ENCODE measurements around the gene ADORA2A.
A peak's percentile ranks its signal among the peaks of the same experiment; 100 is the strongest.

Gene ADORA2A

GRCh38 chr22:24427500-24428164 lies at the start of gene ADORA2A:
Gene ADORA2A, plus strand, starts transcription at chr22:24427599. Its CDS starts 5,806 bp downstream, at chr22:24433405.
- peak; percentile 76 for DNase-seq (ENCODE audit: low spot score)

GRCh38 chr22:24379536-24379935 lies 47.9 kb upstream of the ADORA2A start:
- DNase-seq (ENCODE audit: low spot score), result peak; percentile 8

- DNase-seq (ENCODE audit: low spot score), result no peak
Measured at GRCh38 chr22:24380220-24380904, 47.0 kb upstream of the ADORA2A start.

DNA sequence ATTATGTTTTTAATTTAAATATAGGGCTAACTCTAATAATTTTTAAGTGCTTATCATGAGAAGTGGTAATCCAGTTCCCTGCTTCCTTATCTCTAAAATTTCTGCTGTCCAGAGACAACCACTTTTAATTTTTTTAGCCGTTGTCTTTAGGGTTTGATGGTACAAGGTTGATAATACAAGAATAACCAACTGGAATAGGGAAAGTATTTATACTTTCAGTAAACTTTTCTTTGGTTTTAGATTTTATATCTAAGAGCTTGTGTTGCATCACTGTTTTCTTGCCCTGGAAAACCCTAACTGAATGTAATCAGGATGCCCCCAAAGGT lies 46.5 kb upstream of the ADORA2A start:
- no peak for DNase-seq (ENCODE audit: low spot score)

- DNase-seq (ENCODE audit: low spot score), result no peak
Measured at GRCh38 chr22:24383061-24383460, 44.3 kb upstream of the ADORA2A start.

- DNase-seq (ENCODE audit: low spot score), result no peak
Measured at GRCh38 chr22:24384131-24384530, 43.3 kb upstream of the ADORA2A start.

- no peak for DNase-seq (ENCODE audit: low spot score)
Measured at GRCh38 chr22:24386937-24387471, 40.4 kb upstream of the ADORA2A start.

DNA sequence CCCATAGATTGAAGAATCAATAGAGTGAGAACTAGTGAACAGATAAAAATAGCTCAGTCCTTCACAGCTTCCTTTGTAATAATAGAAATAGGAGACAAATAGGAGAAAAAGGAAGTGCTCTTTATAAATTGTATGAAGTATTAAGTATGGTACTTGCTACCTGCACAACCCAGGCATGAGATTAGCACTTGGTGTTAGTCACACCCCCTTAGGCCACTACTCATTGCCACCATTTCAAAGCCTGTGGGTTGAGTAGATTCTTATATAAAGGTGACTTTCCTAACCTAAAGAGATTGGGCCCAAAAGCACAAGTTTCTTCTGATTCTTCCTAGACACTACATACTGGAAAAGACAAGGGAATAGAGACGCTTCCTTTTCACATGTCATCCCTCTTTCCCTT lies 37.7 kb upstream of the ADORA2A start:
- DNase-seq (ENCODE audit: low spot score), result no peak

DNA sequence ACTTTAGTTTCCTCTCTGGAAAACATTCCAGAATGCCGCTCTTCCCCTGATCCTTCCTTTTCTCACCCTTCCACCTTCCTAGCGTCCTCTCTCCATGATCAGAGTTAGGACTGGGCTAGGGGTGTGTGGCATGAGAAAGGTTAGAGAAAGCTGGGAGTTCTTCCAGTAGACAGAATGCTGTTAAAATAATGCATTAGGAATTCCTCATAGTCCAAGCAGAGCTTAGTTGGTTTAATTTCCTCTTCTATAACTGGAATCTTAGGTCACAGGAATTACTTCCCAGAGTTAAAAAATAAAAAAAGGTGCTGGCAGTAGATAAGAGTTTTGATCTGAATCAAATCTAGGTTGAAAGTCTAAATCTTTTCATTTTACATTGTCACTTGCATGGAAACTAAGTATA lies 37.2 kb upstream of the ADORA2A start:
- no peak for DNase-seq (ENCODE audit: low spot score)

DNA sequence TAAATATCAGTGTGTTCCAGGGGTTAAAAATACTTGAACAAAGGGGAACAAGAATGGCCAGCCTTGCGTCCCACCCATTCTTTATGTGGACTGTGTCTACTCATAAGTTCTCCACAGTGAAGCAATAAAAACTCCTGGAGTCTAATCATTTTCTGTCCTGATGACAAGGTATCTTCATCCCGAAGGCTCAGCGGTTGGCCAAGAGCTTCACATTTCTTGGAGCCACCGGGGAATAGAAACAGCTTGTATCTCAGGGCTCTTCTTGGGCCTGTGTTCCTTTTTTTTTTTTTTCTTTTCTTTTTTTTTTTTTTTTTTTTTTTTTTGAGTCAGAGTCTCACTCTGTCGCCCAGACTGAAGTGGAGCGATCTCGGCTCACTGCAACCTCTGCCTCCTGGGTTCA lies 36.8 kb upstream of the ADORA2A start:
- no peak for DNase-seq (ENCODE audit: low spot score)

GRCh38 chr22:24391836-24392217 lies 35.6 kb upstream of the ADORA2A start:
- no peak for DNase-seq (ENCODE audit: low spot score)

DNA sequence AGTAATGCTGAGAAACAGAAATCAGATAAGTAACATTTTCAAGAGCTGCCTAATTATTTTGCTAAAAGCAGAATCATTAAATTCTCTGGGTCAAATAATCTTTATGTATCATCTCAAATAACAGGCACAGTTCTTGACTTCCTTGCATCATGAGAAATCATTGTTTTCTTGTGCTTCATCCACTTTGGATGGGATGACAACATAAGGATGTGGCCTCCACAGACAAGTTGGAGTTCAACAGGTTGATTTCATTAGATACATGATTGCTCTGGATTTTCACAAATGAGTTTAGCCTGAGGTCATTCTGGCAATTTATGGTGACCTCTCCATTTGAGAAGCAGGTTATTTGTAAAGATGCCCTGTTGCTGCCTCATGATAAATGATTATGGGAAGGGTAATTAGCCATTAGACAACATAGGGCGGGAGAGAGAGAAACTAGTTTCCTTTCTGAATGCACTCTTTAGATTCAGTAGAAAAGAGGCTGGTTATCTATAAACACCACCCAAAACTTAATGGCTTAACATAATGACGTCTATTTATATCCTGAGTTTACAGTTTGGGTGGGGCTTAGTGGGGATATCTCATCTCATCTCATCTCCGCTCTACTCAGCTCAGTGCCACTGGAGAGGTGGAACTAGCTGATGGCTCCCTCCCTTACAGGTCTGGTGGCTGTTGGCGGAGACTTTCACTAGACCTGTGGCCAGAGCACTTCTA lies 35.0 kb upstream of the ADORA2A start:
- DNase-seq (ENCODE audit: low spot score), result no peak

DNA sequence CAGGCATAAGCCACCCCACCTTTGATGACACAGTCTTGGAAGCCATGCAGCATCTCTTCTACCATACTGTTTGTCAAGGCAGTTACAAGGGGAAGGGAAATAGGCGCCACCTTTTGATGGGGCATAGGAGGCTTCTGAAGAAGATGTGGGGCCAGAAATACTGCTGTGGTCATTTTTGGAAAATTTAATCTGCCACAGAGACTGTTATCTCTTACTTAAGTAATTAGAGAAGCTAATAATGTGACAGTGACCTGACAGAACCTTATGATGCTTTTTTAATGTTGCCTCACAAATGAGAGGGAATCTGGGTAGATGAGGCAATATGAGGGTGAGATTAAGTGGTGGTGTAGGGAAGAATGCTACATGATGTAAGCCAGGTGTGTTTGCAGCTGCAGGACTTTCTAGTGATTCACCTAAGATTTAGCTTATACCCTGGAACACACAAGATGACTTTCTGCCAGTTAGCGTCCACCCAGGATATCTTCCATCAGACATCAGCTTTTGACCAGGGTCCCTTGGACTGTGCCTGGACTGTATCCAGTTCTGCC lies 34.3 kb upstream of the ADORA2A start:
- no peak for DNase-seq (ENCODE audit: low spot score)

- no peak for DNase-seq (ENCODE audit: low spot score)
Measured at GRCh38 chr22:24393848-24394247, 33.6 kb upstream of the ADORA2A start.

- no peak for DNase-seq (ENCODE audit: low spot score)
Measured at GRCh38 chr22:24394254-24394653, 33.1 kb upstream of the ADORA2A start.

GRCh38 chr22:24398409-24398808 lies 29.0 kb upstream of the ADORA2A start:
- no peak for DNase-seq (ENCODE audit: low spot score)

DNA sequence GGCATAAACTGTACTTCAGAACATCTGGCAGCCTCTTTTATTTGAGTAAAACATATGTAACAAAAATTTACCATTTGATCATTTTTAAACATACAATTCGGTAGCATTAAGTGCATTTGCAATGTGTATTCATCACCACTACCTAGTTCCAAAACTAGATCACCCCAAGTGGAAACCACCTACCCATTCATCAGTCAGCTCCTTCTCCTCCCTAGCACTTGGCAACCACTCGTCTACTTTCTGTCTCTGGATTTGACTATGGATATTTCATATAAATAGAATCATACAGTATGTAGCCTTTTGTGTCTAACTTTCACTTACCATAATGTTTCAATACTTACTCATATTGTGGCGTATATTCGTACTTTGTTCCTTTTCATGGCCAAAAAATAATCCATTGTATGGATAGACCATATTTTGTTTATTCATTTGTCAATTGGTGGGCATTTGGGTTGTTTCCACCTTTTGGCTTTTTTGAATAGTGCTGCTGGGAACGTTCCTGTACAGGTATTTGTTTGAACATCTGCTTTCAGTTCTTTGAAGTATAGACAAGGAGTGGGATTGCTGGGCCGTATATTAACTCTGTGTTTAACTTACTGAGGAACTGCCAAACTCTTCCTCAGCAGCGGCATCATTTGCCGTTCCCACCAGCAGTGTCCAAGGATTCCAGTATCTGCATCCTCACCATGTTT lies 27.2 kb upstream of the ADORA2A start:
- DNase-seq (ENCODE audit: low spot score), result no peak

GRCh38 chr22:24400726-24401596 lies 26.4 kb upstream of the ADORA2A start:
- no peak for DNase-seq (ENCODE audit: low spot score)

- no peak for DNase-seq (ENCODE audit: low spot score)
Measured at GRCh38 chr22:24401931-24402367, 25.4 kb upstream of the ADORA2A start.

DNA sequence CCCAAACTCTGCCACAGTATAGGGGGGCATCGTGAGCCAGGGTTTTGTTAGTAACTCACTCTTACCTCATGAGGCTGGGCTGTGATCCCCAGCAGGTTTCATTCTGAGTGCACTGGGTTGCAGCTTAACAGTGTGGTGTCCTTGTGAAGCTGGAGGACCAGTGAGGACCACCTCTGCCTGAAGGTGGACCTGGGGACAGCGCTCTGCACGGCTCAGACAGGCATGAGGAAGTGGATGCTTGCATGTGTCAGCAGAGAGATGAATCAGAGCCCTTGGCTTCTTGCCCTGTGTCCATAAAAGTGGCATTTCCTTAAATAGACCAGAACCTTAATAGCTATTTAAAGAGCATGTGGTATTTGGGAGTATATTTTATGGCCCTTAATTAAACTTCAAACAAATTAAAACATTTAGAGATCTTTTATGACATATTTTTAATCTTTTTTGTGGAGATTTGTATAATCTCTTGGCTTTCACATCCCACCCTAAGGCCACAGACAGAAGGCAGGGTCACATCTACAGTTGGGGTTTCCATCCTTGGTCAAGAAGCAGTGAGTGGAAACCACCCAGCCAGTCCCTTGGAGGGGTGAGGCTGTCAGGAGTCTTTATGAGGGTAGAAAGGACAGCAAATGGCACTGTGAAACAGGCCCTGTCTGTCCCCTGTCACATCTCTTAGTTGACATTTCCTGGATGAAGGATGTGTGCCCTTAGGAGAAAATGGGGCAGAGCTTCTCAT lies 24.8 kb upstream of the ADORA2A start:
- no peak for DNase-seq (ENCODE audit: low spot score)

All from CD4-positive, alpha-beta T cell treated with Interleukin-2 at 100 ng/mL for 4 hours (primary cell).